ENCODE measurements around the gene CLCNKA. TPM values are rescaled to one million over a fixed set of nuclear protein-coding genes. Genes with fewer than 3 reads are reported as not detected.

The CLCNKA gene
- polyA plus RNA-seq, 1 donor: 0.18 TPM

DNA sequence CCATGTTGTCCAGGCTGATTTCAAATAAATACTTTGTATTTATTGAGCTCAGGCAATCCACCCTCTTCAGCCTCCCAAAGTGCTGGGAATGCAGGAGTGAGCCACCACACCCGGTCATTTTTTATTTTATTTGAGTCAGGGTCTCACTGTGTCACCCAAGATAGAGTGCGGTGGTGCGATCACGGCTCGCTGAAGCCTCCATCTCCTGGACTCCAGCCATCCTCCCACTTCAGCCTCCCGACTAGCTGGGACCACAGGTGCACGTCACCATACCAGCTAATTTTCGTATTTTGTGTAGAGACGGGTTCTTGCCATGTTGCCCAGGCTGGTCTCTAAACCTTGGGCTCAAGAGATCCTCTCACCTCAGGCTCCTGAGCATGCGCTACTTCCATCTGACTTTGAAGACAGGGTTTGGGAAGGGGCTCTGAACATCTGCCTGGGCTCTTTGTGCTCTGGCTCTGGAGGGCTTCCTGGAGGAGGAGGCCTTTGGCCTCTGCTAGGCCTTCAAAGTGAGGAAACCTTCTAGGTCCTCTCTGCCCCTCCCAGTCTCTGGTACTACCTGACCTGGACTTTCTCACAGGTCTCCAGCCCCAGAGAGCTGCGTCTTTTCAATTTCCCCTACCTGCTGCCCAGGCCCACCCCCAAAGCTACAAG is 9.8 kb upstream of the CLCNKA start:
- Histone ChIP-seq H3K9me3 (ENCODE audit: control insufficient read depth, low read depth, low read length) (peaks cover 9% of the 10 kb centered on the region), H3K4me3 (ENCODE audit: low read length) (no peak overlapping the region), H3K36me3 (ENCODE audit: control insufficient read depth, insufficient read depth, low read length) (no peaks in the 10 kb centered on the region), H3K27me3 (ENCODE audit: control insufficient read depth, insufficient read depth, low read length) (peaks cover 4% of the 10 kb centered on the region), H3K27ac (ENCODE audit: low read length) (no peak overlapping the region), H3K4me1 (ENCODE audit: control insufficient read depth, insufficient read depth, low read length) (peaks cover 17% of the 10 kb centered on the region)
- DNase-seq: no peak
- WGBS (ENCODE audit: insufficient coverage, low lambda C conversion rate): no CpG with 5 or more reads among the region's 11 CpGs

GRCh38 chr1:16012590-16013219 is 9.1 kb upstream of the CLCNKA start:
- H3K27me3 ChIP-seq (ENCODE audit: control insufficient read depth, insufficient read depth, low read length): peaks cover 4% of the 10 kb centered on the region
- no CpG with 5 or more reads among the region's 36 CpGs for WGBS (ENCODE audit: insufficient coverage, low lambda C conversion rate)
- H3K4me3 ChIP-seq (ENCODE audit: low read length): peak overlapping the region; percentile 31
- no peaks in the 10 kb centered on the region for H3K36me3 ChIP-seq (ENCODE audit: control insufficient read depth, insufficient read depth, low read length)
- DNase-seq: peak in 1 of 2 donors; percentile 67
- peaks cover 17% of the 10 kb centered on the region for H3K4me1 ChIP-seq (ENCODE audit: control insufficient read depth, insufficient read depth, low read length)
- peak overlapping the region; percentile 27 for H3K27ac ChIP-seq (ENCODE audit: low read length)
- peaks cover 9% of the 10 kb centered on the region for H3K9me3 ChIP-seq (ENCODE audit: control insufficient read depth, low read depth, low read length)

GRCh38 chr1:16013220-16013907 is 8.5 kb upstream of the CLCNKA start:
- no CpG with 5 or more reads among the region's 28 CpGs for WGBS (ENCODE audit: insufficient coverage, low lambda C conversion rate)
- Histone ChIP-seq H3K36me3 (ENCODE audit: control insufficient read depth, insufficient read depth, low read length) (no peaks in the 10 kb centered on the region), H3K9me3 (ENCODE audit: control insufficient read depth, low read depth, low read length) (peaks cover 9% of the 10 kb centered on the region), H3K27me3 (ENCODE audit: control insufficient read depth, insufficient read depth, low read length) (peaks cover 4% of the 10 kb centered on the region), H3K4me3 (ENCODE audit: low read length) (peak overlapping the region; percentile 31), H3K27ac (ENCODE audit: low read length) (peak overlapping the region; percentile 27), H3K4me1 (ENCODE audit: control insufficient read depth, insufficient read depth, low read length) (peaks cover 20% of the 10 kb centered on the region)
- peak; percentile 47 to 62 for DNase-seq

GRCh38 chr1:16013908-16014258 is 8.0 kb upstream of the CLCNKA start:
- no peak overlapping the region for H3K4me3 ChIP-seq (ENCODE audit: low read length)
- no peaks in the 10 kb centered on the region for H3K36me3 ChIP-seq (ENCODE audit: control insufficient read depth, insufficient read depth, low read length)
- H3K9me3 ChIP-seq (ENCODE audit: control insufficient read depth, low read depth, low read length): peaks cover 9% of the 10 kb centered on the region
- peaks cover 26% of the 10 kb centered on the region for H3K4me1 ChIP-seq (ENCODE audit: control insufficient read depth, insufficient read depth, low read length)
- H3K27me3 ChIP-seq (ENCODE audit: control insufficient read depth, insufficient read depth, low read length): peaks cover 4% of the 10 kb centered on the region
- H3K27ac ChIP-seq (ENCODE audit: low read length): peak overlapping the region; percentile 11
- no peak for DNase-seq
- WGBS (ENCODE audit: insufficient coverage, low lambda C conversion rate): no CpG with 5 or more reads among the region's 4 CpGs

DNA sequence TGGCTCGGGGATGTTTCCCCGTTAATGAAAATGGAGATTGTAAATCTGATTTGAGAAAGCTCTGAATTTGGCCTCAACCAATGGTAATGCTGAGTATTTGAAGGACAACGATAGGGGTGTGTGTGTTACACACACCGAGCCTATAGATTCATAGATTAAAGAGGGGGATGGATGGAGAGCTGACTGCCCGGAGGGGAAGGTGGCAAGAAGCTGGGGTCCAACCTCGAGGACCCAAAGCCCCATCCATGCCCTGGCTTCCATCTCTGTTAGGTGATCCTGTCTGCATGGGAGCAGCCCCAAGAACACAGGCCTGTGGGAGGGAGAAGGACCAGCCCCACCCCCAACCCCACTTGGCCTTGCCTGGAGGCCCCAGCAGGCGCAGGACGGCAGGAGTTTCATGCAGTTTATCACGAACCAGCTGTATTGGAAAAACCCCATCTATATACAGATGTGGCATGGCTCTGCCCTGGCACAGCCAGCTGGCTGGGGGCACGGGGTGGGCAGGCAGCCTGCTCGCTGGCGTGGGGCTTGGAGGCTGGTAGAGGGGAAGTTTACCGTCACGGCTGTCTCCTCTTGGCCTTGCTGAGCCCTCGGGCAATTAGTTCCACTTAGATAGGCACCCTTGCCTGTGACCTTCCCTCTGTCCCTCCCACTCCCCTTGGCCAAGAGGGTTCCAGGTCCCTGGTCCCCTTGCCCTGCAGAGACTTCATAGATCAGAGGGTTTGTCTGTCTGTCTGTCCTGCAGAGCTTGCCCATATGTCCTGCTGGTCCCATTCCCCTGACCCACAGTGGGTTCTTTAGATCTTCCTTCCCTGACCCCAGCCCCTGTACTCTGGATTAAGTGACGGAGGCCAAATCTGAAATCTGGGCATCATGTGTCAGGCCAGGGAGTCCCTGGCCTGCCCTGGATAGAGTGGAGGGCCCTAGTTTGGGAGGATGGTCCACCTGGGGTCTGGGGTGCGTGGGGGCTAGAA is 7.0 kb upstream of the CLCNKA start:
- WGBS (ENCODE audit: insufficient coverage, low lambda C conversion rate): 80% methylated on average over 1 of the region's 17 CpGs
- peak overlapping the region; percentile 13 for H3K27ac ChIP-seq (ENCODE audit: low read length)
- peaks cover 4% of the 10 kb centered on the region for H3K27me3 ChIP-seq (ENCODE audit: control insufficient read depth, insufficient read depth, low read length)
- no peak overlapping the region for H3K4me3 ChIP-seq (ENCODE audit: low read length)
- peaks cover 30% of the 10 kb centered on the region for H3K4me1 ChIP-seq (ENCODE audit: control insufficient read depth, insufficient read depth, low read length)
- peaks cover 9% of the 10 kb centered on the region for H3K9me3 ChIP-seq (ENCODE audit: control insufficient read depth, low read depth, low read length)
- DNase-seq: peak in 1 of 2 donors; percentile 38
- no peaks in the 10 kb centered on the region for H3K36me3 ChIP-seq (ENCODE audit: control insufficient read depth, insufficient read depth, low read length)

- WGBS (ENCODE audit: insufficient coverage, low lambda C conversion rate): no CpG with 5 or more reads among the region's 25 CpGs
- Histone ChIP-seq H3K27me3 (ENCODE audit: control insufficient read depth, insufficient read depth, low read length) (peaks cover 4% of the 10 kb centered on the region), H3K4me1 (ENCODE audit: control insufficient read depth, insufficient read depth, low read length) (peaks cover 30% of the 10 kb centered on the region), H3K9me3 (ENCODE audit: control insufficient read depth, low read depth, low read length) (peaks cover 9% of the 10 kb centered on the region), H3K36me3 (ENCODE audit: control insufficient read depth, insufficient read depth, low read length) (no peaks in the 10 kb centered on the region), H3K27ac (ENCODE audit: low read length) (no peak overlapping the region), H3K4me3 (ENCODE audit: low read length) (no peak overlapping the region)
- DNase-seq: no peak
These were observed 6.3 kb upstream of the CLCNKA start for GRCh38 chr1:16015491-16015890.

DNA sequence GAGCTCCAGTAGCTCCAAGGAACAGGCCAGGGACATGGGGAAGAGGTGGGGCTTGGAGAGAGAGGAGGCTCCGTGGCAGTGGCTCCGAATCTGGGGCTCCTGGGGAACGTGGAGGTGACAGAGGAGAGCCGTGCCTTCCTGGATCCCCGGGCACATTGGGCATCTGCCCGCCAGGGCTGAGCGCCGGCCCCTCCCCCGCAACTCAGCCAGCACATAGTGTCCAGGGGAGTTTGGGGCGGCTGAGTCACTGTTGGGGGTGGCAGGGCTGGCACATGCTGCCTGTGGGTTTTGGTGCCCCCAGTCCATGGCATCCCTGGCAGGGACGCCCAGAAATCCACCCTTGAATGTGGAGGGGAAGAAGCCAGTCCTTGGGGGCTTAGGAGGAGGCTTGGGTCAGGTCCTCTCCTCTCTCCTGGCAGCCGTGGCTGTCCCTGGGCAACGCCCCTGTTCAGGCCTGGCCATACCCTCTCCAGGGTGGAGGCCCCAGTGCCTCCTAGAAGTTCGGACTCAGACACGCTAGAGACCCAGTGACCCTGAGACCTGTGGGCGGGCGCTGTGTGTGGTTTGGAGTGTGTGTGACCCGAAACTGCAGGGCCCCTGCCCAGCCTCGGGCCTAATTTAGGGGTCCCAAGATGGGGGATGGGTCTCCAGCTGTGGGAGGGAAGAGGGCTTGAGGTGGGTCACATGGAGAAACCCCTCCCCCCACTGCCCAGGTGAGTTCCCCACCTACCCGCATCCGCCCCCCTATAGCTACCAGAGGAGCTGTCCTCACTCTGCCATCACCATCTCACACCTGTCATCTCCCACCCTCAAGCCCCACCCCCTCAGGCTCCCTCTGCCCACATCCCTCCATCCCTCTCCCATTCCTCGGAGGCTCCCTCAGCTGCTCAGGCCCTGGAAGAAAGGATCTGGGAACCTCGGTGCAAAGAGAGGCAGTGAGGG is 5.6 kb upstream of the CLCNKA start:
- DNase-seq: no peak
- Histone ChIP-seq H3K4me1 (ENCODE audit: control insufficient read depth, insufficient read depth, low read length) (peaks cover 31% of the 10 kb centered on the region), H3K36me3 (ENCODE audit: control insufficient read depth, insufficient read depth, low read length) (no peaks in the 10 kb centered on the region), H3K27ac (ENCODE audit: low read length) (peak overlapping the region; percentile 15), H3K4me3 (ENCODE audit: low read length) (peak overlapping the region; percentile 19), H3K9me3 (ENCODE audit: control insufficient read depth, low read depth, low read length) (peaks cover 9% of the 10 kb centered on the region), H3K27me3 (ENCODE audit: control insufficient read depth, insufficient read depth, low read length) (peaks cover 4% of the 10 kb centered on the region)
- WGBS (ENCODE audit: insufficient coverage, low lambda C conversion rate): 80% methylated on average over 1 of the region's 23 CpGs

GRCh38 chr1:16017076-16017460 is 4.8 kb upstream of the CLCNKA start:
- H3K27me3 ChIP-seq (ENCODE audit: control insufficient read depth, insufficient read depth, low read length): peaks cover 4% of the 10 kb centered on the region

GRCh38 chr1:16017461-16018303 is 4.2 kb upstream of the CLCNKA start, which contains the start of gene HSPB7:
HSPB7 (minus strand) TSS chr1:16018043; CDS start chr1:16017963, 80 bp downstream.
- DNase-seq: peak; percentile 50 to 54
- Histone ChIP-seq H3K27me3 (ENCODE audit: control insufficient read depth, insufficient read depth, low read length) (no peaks in the 10 kb centered on the region), H3K9me3 (ENCODE audit: control insufficient read depth, low read depth, low read length) (peaks cover 9% of the 10 kb centered on the region), H3K4me3 (ENCODE audit: low read length) (peak within 1 kb of the TSS; percentile 19), H3K27ac (ENCODE audit: low read length) (peak within 1 kb of the TSS; percentile 89), H3K36me3 (ENCODE audit: control insufficient read depth, insufficient read depth, low read length) (no peaks in the 10 kb centered on the region), H3K4me1 (ENCODE audit: control insufficient read depth, insufficient read depth, low read length) (peaks cover 33% of the 10 kb centered on the region)
- no CpG with 5 or more reads among the region's 37 CpGs for WGBS (ENCODE audit: insufficient coverage, low lambda C conversion rate)

More at GRCh38 chr1:16017076-16017460, 4.8 kb upstream of the CLCNKA start:
- Histone ChIP-seq H3K9me3 (ENCODE audit: control insufficient read depth, low read depth, low read length) (peaks cover 9% of the 10 kb centered on the region), H3K4me3 (ENCODE audit: low read length) (peak overlapping the region; percentile 19), H3K36me3 (ENCODE audit: control insufficient read depth, insufficient read depth, low read length) (no peaks in the 10 kb centered on the region), H3K27ac (ENCODE audit: low read length) (peak overlapping the region; percentile 89), H3K4me1 (ENCODE audit: control insufficient read depth, insufficient read depth, low read length) (peaks cover 38% of the 10 kb centered on the region)
- WGBS (ENCODE audit: insufficient coverage, low lambda C conversion rate): no CpG with 5 or more reads among the region's 10 CpGs
- no peak for DNase-seq
